GM19035 (cell line): ENCODE data around the gene TSPAN33.
A peak's percentile ranks its signal among the peaks of the same experiment; 100 is the strongest.
"Not testable (repeated sequence)": the region's sequence is repeated elsewhere in the genome, so short reads cannot be mapped to it uniquely, and the experiment has no call there.

Experiments
- ATAC-seq: cut with Tn5 transposase; IDR thresholded peaks from one replicate; pipeline ENCODE4 v1.9.1; 2021; ENCODE audit not compliant: unreplicated experiment

The TSPAN33 gene

GRCh38 chr7:129144095-129144833 is at the start of gene TSPAN33:
Gene TSPAN33 (plus strand): TSS chr7:129144707. CDS start chr7:129144981, 274 bp downstream.
- ATAC-seq: peak; percentile 75

DNA sequence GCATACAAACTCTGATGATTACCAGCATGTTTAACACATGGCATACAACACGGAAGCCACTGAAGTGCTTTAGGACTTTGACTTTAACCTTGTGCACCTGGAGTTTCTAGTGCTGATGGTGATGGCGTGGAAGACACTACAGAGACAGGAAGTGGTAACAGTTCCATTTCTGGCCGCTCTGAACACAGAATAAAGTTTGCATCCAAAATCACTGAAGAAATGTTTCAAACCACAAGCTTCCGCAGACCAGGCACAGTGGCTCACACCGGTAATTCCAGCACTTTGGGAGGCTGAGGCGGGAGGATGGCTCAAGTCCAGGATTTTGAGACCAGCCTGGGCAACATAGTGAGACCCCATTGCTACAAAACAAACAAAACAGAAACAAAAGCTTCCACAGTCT is 49.2 kb upstream of the TSPAN33 start:
- ATAC-seq: peak; percentile 82

DNA sequence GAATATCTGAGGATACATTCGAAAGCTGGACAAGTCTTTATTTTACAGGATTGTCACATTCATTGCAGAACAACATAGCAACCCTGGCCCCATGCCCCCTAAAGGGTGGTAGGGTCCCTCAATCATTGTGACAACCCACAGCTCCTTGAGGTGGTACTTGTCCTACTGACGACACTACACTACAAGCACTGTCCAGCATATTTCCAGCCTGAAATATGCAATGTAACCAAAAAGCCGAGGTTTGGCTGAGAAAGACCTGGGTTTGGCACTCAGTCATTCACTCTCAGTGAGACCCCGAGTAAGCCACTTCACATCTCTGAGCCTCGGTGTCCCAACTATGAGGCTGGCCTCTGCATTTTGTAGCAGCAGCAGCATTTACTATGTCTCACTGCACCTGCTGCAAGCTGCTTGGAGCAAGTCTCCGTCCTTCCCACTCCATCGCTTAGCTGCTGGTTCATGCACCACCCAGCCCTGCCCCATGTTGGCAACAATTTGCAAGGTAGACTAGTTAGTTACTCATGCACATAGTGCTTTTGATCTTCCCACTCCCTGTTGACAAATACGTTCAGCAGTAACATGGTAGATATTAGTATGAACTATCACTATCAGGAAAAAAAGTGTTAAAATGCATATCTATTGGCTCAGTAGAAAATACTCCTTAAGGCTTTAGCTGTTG is 46.0 kb upstream of the TSPAN33 start:
- no peak for ATAC-seq

GRCh38 chr7:129100827-129101166 is 43.7 kb upstream of the TSPAN33 start:
- no peak for ATAC-seq

DNA sequence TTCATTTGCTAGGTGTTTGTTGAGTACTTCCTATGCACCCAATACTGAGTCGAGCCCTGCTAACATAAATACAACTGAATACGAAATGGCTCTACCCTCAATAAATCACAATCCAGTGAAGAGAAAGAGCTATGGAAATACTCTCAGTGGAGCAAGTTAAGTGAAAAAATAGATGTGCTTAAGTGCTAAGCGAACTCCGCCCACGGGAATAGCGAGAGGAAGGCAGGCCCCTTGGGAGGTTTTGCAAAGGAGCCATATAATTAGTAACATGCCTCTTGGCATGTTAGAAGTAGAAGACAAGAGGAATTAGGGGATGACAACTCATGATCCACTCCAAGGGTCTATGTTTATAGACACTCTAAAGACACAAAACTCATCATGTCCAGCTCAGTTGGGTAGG is 42.8 kb upstream of the TSPAN33 start:
- ATAC-seq: no peak

- no peak for ATAC-seq
These were observed 40.8 kb upstream of the TSPAN33 start for GRCh38 chr7:129103561-129104324.

- ATAC-seq: no peak
These were observed 35.9 kb upstream of the TSPAN33 start for GRCh38 chr7:129108581-129108980.

DNA sequence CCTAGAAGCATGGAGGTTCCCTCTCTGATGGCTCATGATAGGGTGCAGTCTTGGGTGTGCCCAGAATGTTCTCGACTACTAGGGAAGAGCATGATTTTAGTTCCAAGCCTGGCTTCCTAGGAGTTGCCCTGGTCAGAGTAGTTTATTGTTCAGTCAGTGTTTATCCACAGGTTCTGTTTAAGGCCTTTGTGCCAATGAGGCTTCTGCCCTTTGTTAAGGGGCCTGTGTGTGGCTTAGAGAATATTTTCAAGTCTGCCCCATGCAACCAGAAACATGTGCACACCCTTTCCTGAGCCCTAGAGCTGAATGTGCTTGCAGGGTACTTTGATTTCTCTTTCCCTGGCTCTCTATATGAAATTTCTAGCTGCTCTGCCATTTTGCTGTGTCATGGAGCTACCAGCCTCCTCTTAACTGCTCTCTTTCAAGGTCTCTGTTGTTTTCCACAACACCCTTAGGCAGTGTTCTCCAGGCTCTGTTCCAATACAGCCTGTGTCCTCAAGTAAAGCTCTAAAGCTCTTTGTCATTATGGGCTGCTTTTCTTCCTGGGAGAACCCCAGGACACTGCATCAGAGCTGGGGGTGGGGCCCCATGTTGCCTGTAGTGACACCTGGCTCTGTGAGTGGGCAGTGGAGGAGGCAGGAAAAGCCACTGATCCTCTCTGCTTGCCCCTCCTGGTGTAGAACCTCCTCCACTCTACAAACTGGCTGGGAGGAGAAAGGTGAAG is 34.1 kb upstream of the TSPAN33 start:
- no peak for ATAC-seq

GRCh38 chr7:129110982-129111376 is 33.5 kb upstream of the TSPAN33 start:
- no peak for ATAC-seq

- ATAC-seq: no peak
These were observed 28.8 kb upstream of the TSPAN33 start for GRCh38 chr7:129115676-129116075.

DNA sequence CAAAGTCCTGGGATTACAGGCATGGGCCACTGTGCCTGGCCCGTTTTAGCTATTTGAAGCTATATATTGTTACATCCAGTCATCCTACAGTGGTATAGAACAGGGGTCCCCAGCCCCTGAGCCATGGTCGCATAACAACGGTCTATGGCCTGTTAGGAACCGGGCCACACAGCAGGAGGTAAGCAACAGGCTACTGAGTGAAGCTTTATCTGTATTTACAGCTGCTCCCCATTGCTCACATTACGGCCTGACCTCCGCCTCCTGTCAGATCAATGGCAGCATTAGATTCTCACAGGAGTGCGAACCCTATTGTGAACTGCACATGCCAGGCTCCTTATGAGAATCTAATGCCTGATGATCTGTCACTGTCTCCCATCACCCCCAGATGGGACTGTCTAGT is 26.3 kb upstream of the TSPAN33 start:
- ATAC-seq: no peak

DNA sequence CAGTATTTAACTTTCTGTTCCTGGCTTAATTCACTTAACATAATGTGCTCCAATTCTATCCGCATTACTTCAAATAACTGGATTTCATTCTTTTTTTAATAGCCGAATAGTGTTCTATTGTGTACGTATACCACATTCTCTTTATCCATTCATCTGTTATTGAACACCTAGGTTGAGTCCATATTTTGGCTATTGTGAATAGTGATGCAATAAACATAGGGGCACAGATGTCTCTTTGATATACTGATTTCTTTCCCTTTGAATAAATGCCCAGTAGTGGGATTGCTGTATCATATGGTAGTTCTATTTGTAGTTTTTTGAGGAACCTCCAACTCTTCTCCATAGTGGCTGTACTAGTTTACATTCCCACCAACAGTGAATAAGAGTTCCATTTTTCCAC is 25.5 kb upstream of the TSPAN33 start:
- no peak for ATAC-seq

GRCh38 chr7:129121501-129122077 is 22.9 kb upstream of the TSPAN33 start:
- ATAC-seq: not testable (repeated sequence)

- ATAC-seq: peak; percentile 51
These were observed 22.3 kb upstream of the TSPAN33 start for GRCh38 chr7:129122078-129122750.

DNA sequence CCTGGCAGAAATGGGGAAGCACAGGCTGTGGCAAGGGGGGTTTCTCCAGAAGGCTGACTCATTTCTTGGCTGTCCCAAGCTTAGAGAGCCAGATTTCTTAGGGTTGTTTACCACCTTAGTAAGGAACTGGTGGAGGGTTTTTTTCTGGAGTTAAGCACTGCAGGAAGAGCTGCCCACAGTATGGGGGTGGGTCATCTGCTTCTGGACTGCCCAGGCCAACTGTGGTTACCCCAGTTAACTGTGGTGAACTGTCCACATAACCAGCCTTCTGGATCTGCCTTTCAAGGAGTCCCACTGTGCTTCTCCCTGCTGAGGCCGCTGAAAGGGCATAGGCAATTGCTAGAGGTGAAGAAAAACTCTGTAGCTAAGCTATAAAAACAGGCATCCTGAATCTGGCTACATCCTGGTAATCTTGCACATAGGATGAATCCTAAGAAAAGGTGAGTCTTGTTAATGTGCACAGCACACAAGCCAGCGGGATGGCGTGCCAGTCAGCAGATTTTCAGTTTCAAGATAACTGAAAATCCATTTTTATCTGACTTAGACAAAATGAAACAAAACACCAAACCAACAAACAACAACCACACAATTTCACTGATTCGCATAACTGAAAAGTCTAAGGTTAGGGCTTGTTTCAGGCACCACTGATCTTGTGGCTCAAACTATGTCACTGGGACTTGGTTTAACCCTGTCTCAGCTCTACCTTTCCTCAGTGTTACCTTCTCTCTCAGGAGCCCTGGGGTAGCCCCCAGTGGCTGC is 21.6 kb upstream of the TSPAN33 start:
- ATAC-seq: peak; percentile 76

DNA sequence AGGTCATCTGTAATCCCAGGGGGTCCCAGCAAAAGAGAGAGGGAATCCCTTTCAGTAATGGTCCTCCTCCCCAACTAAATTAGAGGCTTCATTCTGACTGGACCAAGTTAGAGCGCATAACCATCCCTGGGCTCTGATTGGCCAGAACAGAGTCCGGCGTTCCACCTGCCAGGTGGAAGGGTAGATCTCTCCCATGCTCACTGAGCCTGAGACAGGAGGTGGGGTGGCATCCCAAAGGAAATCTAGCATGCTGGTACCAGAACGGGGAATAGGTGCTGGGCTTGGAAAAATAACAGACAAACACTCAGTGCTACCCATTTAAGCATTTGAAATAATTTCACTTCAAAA is 21.0 kb upstream of the TSPAN33 start:
- peak; percentile 19 for ATAC-seq

DNA sequence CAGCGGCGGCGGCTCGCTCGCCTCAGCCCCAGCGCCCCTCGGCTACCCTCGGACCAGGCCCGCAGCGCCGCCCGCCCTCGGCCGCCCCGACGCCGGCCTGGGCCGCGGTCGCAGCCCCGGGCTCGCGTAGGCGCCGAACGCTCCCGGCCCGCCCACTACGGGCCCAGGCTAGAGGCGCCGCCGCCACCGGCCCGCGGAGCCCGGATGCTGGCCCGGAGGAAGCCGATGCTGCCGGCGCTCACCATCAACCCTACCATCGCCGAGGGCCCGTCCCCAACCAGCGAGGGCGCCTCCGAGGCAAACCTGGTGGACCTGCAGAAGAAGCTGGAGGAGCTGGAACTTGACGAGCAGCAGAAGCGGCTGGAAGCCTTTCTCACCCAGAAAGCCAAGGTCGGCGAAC is 18.2 kb upstream of the TSPAN33 start:
- no peak for ATAC-seq

DNA sequence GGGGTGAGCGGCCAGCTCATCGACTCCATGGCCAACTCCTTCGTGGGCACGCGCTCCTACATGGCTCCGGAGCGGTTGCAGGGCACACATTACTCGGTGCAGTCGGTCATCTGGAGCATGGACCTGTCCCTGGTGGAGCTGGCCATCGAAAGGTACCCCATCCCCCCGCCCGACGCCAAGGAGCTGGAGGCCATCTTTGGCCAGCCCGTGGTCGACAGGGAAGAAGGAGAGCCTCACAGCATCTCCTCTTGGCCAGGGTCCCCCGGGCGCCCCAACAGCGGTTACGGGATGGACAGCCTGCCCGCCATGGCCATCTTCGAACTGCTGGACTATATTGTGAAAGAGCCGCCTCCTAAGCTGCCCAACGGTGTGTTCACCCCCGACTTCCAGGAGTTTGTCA is 17.4 kb upstream of the TSPAN33 start:
- no peak for ATAC-seq

DNA sequence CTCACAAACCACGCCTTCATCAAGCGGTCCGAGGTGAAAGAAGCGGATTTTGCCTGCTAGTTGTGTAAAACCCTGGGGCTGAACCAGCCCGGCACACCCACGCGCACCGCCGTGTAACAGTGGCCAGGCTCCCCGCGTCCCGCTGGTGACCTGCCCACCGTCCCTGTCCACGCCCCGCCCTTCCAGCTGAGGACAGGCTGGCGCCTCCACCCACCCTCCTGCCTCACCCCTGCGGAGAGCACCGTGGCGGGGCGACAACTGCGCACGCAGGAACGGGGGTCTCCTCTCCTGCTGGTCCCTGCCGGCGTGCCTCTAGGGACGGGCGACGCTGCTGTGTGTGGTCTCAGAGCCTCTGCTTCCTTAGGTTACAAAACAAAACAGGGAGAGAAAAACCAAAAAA is 16.9 kb upstream of the TSPAN33 start:
- no peak for ATAC-seq
